WI38 (cell line): Measurements from ENCODE around the gene TMEM185B.

ENCODE experiments used
- H3K4me3 ChIP-seq: 2 replicates; pipeline ENCODE4 v1.5.1; 2011; ENCODE audit warnings: low read depth, mild to moderate bottlenecking, control low read depth, low read length
- TF ChIP-seq, protein P1 (sequence below): IDR thresholded peaks from 2 replicates; pipeline ENCODE4 v1.5.1; 2012; ENCODE audit warnings: low read depth, mild to moderate bottlenecking, control low read depth, low read length

Gene TMEM185B

DNA sequence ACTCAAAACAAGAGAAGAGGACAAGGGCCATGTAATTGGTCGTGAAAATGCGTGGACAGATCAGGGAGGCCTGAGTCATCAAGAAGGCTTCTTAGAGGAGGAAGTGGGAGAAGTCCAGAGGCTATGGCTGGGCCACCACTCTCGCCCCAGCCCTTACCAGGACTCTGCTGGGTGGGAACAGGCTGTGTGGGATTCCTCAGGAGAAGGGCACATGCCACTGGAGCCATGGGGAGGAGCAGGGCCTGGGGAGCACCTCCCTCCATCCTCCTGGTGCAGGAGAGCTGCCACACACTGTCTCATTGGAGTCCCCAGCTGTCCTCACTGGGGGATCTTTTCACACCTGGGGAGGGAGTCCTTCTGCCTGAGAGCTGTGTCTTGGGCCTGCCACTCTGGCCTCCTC is 20.0 kb upstream of the TMEM185B start:
- no peak overlapping the region for H3K4me3 ChIP-seq
- TF ChIP-seq, protein P1, sequence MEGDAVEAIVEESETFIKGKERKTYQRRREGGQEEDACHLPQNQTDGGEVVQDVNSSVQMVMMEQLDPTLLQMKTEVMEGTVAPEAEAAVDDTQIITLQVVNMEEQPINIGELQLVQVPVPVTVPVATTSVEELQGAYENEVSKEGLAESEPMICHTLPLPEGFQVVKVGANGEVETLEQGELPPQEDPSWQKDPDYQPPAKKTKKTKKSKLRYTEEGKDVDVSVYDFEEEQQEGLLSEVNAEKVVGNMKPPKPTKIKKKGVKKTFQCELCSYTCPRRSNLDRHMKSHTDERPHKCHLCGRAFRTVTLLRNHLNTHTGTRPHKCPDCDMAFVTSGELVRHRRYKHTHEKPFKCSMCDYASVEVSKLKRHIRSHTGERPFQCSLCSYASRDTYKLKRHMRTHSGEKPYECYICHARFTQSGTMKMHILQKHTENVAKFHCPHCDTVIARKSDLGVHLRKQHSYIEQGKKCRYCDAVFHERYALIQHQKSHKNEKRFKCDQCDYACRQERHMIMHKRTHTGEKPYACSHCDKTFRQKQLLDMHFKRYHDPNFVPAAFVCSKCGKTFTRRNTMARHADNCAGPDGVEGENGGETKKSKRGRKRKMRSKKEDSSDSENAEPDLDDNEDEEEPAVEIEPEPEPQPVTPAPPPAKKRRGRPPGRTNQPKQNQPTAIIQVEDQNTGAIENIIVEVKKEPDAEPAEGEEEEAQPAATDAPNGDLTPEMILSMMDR: no peak

DNA sequence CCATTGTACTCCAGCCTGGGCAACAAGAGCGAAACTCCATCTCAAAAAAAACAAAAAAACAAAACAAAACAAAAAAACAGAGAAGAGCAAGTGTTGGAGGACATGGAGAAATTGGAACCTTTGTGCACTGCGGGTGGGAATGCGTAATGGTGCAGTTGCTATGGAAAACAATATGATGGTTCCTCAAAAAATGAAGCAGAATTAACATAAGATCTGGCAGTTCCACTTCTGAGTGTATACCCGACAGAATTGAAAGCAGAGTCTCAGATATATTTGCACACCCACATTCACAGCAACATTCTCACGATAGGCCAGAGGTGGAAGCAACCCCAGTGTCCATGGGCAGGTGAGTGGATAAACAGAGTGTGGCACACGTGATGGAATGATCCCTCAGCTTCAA is 18.5 kb upstream of the TMEM185B start:
- TF ChIP-seq, protein P1: no peak
- H3K4me3 ChIP-seq: no peak overlapping the region

DNA sequence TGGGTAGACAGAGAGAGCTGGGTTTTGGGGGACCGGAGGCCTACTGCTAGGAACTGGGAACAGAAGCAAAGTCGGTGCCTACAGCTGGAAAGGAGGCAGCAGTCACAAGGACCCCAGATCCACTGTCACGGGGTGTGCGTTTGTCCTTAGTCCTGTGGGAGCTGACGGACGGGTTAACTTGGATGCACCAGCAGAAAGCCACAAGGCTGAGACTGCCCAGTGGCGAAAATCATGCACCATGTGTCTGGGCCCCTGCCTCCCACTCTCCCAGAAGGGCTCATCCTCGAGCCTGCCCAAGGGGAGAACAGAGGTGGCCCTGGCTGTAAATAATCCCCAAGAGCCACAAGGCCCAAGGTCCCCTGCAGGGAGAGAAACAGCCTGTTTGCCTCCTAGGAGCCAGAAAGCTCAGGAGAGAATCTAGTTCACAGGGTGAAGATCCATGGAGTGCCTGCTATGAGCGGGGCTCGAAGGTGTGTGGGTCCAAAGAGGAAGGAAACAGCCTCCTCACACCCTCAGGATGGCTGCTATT is 17.8 kb upstream of the TMEM185B start:
- TF ChIP-seq, protein P1: no peak
- H3K4me3 ChIP-seq: no peak overlapping the region

DNA sequence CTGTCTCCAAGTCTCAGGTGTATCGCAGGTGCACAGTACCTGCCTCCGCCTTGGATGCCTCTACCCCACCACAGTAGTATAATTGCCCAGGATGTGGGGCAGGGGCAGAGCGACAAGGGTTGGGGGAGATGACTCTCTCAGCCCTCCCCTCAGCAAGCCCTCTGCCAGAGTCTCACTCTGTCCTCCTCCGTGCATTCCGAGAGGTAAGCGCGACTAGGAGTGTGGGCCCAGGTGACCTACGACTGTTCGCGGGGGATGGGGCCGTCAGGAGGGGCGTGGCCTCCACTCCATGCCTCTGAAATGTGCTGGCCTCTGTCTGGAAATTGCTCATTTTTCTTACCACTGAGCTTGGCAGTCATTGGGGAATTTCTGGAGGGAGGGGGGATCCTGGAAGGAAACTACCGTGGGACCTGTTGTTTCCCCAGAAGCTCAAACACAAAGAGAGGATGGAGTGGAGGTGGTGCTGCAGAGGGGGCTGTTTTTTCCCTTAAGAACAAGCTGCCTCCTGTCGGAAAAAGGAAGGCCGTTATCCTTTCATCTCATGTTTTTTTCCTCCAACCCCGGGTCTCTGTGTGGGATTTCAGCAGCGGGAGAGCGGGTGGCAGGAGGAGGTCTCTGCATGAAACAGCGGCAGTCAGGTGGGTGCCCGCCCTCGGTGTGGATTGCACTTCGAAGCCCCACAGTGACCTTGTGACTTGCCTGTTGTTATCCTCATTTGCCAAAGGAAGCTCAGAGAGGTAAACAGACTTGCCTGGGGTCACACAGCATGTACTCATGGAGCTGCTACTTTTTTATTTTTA is 16.5 kb upstream of the TMEM185B start:
- TF ChIP-seq, protein P1: no peak
- H3K4me3 ChIP-seq: no peak overlapping the region

DNA sequence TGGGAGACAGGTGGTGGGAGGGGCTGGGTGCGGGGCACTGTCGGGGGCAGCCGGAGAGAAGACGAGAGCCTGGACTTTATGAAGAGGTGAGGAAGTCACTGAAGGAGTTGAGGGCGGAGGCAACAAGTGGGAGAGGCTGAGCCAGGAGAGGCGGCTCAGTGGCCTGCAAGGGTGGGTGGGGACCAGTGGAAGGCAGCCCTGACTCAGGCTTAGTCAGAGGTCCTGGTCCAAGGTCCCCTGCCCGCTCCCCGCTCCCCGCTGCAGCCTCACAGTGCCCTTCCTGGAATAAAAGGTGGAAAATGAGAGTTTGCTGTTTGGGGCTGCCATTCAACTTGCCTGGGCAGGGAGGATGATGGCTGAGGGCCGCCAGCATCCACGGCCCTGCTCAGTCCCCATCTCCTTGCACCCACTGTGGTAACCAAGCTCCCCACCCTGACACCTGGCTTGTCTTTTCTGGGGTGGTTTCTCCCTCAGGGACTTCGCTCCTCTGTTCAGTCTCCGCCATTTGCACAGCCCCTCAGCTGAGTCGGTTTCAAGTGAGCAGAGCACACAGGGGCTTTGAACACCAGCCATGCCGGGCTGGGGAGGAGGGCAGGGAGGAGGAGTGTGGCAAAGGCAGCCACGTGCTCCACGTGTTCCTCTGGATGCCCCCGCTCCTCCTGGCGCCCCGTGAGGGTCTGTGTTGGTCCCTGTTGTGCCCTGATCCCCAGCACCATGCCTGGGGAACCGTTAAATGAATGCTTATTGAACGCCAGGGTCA is 15.7 kb upstream of the TMEM185B start:
- no peak overlapping the region for H3K4me3 ChIP-seq
- TF ChIP-seq, protein P1: no peak

DNA sequence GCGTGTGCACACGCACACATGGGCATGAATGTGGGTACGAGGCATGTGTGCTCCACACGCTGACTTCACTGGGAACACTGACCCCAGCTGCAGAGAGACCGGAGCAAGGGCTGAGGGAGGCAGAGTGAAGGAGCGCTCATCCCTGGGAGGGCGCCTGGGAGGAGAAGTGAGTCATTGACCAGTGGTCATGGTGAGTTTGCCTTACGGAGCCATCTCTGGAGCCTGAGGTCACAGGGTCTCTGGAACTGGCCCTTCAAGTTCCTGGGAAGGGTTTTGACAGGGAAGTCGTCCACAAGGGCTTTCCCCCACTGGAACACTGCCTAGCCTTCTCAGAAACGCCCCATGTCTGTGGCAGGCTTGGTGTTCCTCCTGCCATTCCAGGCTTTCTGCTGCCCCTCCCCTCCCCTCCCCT is 14.3 kb upstream of the TMEM185B start:
- TF ChIP-seq, protein P1: no peak
- no peak overlapping the region for H3K4me3 ChIP-seq

DNA sequence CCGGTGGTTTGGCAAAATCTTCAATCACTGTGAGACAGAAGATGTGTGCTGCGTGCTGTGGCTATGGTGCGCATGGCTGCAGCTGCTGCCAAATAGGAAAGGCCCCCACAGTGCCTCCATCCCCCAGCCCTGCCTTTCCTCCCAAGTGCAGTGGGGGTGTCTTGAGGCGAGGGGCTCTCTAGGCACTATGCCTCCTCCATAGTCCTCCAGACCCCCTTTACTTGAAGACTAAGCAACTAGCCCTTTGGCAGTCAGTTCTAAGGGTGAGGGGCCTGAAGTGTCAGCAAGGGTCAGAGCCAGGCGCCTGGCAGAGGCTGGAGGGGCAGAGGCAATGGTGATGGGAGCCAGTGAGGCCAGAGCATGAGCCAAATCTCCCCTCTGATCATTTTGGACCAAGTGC is 13.6 kb upstream of the TMEM185B start:
- no peak overlapping the region for H3K4me3 ChIP-seq
- TF ChIP-seq, protein P1: no peak
